HEK293T (cell line): Measurements from ENCODE around the gene MAPRE2.
"Not testable (repeated sequence)": the region's sequence is repeated elsewhere in the genome, so short reads cannot be mapped to it uniquely, and the experiment has no call there.

Experiments
- CTCF ChIA-PET: fragments of 350-600 bp; formaldehyde crosslinking; extraction: SDS; loops from one replicate; lab custom pipeline; 2021; ENCODE audit warnings: antibody characterized with exemption, inconsistent platforms; lab: Yijun Ruan, JAX
- POLR2A ChIA-PET: fragments of 350-600 bp; formaldehyde crosslinking; extraction: SDS; loops from one replicate; lab custom pipeline; 2020; ENCODE audit warnings: antibody characterized with exemption, inconsistent platforms; lab: Yijun Ruan, JAX
- DNase-seq: peaks from one replicate; pipeline ENCODE4 v3.0.0; 2012; ENCODE audit warnings: mixed read lengths; ENCODE audit errors: extremely low spot score
- ARNT ChIP-seq: fragments of 450-650 bp; IDR thresholded peaks from 2 replicates; pipeline ENCODE4 v1.6.1; 2017; ENCODE audit warnings: mild to moderate bottlenecking
- BHLHE40 ChIP-seq: fragments of 450-650 bp; IDR thresholded peaks from 2 replicates; pipeline ENCODE4 v1.6.1; 2016; ENCODE audit warnings: mild to moderate bottlenecking, moderate library complexity, borderline replicate concordance
- CTBP1 ChIP-seq: fragments of 450-650 bp; IDR thresholded peaks from 2 replicates; pipeline ENCODE4 v1.6.1; 2016; ENCODE audit warnings: borderline replicate concordance
- ELF4 ChIP-seq: fragments of 450-650 bp; IDR thresholded peaks from 2 replicates; pipeline ENCODE4 v1.6.1; 2017; ENCODE audit warnings: antibody characterized with exemption
- FOXA1 ChIP-seq: fragments of 450-650 bp; IDR thresholded peaks from 2 replicates; pipeline ENCODE4 v1.6.1; 2016; ENCODE audit warnings: mild to moderate bottlenecking
- FOXK2 ChIP-seq: fragments of 450-650 bp; IDR thresholded peaks from 2 replicates; pipeline ENCODE4 v1.6.1; 2016; ENCODE audit warnings: mild to moderate bottlenecking
- FOXM1 ChIP-seq: fragments of 450-650 bp; IDR thresholded peaks from 2 replicates; pipeline ENCODE4 v1.6.1; 2017; ENCODE audit warnings: mild to moderate bottlenecking, borderline replicate concordance
- HDGF ChIP-seq: fragments of 450-650 bp; IDR thresholded peaks from 2 replicates; pipeline ENCODE4 v1.6.1; 2017; ENCODE audit warnings: antibody characterized with exemption, borderline replicate concordance
- L3MBTL2 ChIP-seq: fragments of 450-650 bp; conservative IDR thresholded peaks from 2 replicates; pipeline ENCODE4 v1.6.1; 2016; ENCODE audit warnings: mild to moderate bottlenecking
- LEF1 ChIP-seq: fragments of 450-650 bp; IDR thresholded peaks from 2 replicates; pipeline ENCODE4 v1.6.1; 2017; ENCODE audit warnings: mild to moderate bottlenecking, borderline replicate concordance
- NFRKB ChIP-seq: fragments of 450-650 bp; IDR thresholded peaks from 2 replicates; pipeline ENCODE4 v1.6.1; 2016; ENCODE audit warnings: mild to moderate bottlenecking, moderate library complexity
- SP1 ChIP-seq: fragments of 450-650 bp; IDR thresholded peaks from 2 replicates; pipeline ENCODE4 v1.6.1; 2017
- SUZ12 ChIP-seq: fragments of 450-650 bp; IDR thresholded peaks from 2 replicates; pipeline ENCODE4 v1.6.1; 2016; ENCODE audit warnings: mild to moderate bottlenecking
- TARDBP ChIP-seq: fragments of 450-650 bp; IDR thresholded peaks from 2 replicates; pipeline ENCODE4 v1.6.1; 2016
- ZNF384 ChIP-seq: fragments of 450-650 bp; IDR thresholded peaks from 2 replicates; pipeline ENCODE4 v1.6.1; 2016
- TF ChIP-seq, protein P1 (sequence below): fragments of 450-650 bp; IDR thresholded peaks from 2 replicates; pipeline ENCODE4 v1.6.1; 2016

Gene MAPRE2

DNA sequence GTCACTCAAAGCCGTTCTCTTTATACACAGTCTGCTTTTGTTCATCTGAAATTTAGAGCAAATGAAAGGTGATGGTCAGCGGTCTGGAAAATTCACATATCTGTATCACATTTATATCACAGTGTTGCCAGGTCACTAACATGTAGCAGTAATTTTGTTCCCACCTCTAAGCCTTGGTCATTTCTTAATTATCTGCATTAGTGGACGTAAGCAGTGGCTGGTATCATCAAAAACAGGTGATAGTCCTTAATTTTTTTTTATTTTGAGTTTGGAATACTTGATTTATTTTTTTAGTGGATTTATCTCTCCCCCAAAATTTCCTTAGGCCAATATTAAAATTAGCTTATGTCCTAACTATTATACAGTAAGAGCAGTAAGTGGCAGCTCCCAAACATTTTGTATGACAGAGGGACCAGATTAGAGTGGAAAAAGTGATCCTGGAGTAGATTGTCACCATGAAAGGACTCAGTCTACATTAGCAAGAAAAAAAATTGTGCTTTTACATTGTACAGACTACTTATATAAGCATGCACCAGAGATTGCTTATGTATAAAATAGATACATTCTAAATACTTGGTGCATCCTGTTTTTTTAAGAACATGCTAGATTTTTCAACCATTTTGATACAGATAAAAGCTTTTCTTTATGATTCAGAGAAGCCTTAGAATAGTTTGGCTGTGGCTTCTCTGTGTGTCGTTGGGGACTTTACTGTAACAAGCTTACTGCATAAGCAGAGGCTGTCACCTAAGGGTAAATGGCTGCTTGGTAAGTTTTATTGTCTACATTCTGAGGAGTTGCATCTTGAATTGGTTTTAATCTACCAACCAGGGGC is 65.0 kb downstream of the MAPRE2 start:
- ChIA-PET CTCF (no interaction called here), POLR2A (no interaction called here)
- TF ChIP-seq ZNF384 (no peak), CTBP1 (no peak), LEF1 (no peak), ELF4 (no peak), ARNT (no peak), FOXA1 (no peak), NFRKB (no peak), TARDBP (no peak), HDGF (no peak), FOXK2 (no peak), SP1 (no peak), L3MBTL2 (no peak), SUZ12 (no peak), FOXM1 (no peak), BHLHE40 (no peak)
- TF ChIP-seq, protein P1, sequence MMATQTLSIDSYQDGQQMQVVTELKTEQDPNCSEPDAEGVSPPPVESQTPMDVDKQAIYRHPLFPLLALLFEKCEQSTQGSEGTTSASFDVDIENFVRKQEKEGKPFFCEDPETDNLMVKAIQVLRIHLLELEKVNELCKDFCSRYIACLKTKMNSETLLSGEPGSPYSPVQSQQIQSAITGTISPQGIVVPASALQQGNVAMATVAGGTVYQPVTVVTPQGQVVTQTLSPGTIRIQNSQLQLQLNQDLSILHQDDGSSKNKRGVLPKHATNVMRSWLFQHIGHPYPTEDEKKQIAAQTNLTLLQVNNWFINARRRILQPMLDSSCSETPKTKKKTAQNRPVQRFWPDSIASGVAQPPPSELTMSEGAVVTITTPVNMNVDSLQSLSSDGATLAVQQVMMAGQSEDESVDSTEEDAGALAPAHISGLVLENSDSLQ = no peak
- no peak for DNase-seq

DNA sequence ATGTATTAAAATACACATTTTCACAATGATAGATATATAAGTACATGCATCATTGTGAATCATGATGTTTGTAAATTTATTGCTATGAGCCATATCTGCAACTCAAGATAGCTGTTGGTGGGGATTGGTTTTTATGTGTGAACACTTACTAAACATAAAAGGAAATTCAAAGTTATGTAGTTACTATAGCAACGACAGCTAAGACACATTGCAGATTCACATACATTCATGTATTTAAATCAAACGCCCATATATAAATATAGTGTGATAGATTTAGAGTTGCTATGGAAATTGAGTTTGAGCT is 65.6 kb downstream of the MAPRE2 start:
- ChIA-PET POLR2A (no interaction called here), CTCF (no interaction called here)
- no peak for DNase-seq
- TF ChIP-seq SP1 (no peak), ELF4 (no peak), LEF1 (no peak), SUZ12 (no peak), FOXA1 (no peak), CTBP1 (no peak), L3MBTL2 (no peak), FOXM1 (no peak), FOXK2 (no peak), ARNT (no peak), NFRKB (no peak), TARDBP (no peak), BHLHE40 (no peak), ZNF384 (no peak), HDGF (no peak)
- TF ChIP-seq, protein P1 = no peak

DNA sequence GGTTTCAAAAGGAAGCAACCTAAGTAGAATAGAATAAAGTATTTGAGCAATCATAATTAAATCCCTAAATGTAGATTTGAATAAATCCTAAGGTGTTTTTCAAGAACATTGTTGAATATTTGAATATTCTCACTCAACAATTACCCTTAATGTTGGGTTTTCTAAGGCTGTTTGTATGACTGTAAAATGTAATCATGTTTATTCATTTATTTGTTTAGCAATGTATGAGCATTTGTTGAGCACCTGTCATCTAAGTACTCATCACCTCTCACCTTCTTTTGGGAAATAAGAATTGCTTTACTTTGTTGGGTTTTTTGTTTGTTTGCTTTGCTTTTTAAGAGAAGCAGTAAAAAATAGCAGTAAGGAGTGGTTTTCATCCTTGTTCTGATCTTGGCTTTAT is 66.0 kb downstream of the MAPRE2 start:
- TF ChIP-seq FOXA1 (no peak), NFRKB (no peak), SUZ12 (no peak), ARNT (no peak), CTBP1 (no peak), ELF4 (no peak), L3MBTL2 (no peak), BHLHE40 (no peak), ZNF384 (no peak), FOXK2 (no peak), HDGF (no peak), SP1 (no peak), TARDBP (no peak), FOXM1 (no peak)
- TF ChIP-seq, protein P1 = no peak
- no peak for DNase-seq
- ChIA-PET POLR2A (no interaction called here), CTCF (no interaction called here)

DNA sequence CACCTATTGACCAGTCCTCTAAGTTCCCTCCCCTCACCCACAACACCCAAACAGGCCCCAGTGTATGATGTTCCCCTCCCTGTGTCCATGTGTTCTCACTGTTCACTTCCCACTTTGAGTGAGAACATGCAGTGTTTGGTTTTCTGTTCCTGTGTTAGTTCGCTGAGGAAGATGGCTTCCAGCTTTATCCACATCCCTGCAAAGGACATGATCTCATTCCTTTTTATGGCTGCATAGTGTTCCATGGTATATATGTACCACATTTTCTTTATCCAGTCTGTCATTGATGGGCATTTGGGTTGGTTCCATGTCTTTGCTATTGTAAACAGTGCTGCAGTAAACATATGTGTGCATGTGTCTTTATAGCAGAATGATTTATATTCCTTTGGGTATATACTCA is 66.9 kb downstream of the MAPRE2 start:
- CTCF ChIA-PET, POLR2A ChIA-PET: not testable (repeated sequence)

DNA sequence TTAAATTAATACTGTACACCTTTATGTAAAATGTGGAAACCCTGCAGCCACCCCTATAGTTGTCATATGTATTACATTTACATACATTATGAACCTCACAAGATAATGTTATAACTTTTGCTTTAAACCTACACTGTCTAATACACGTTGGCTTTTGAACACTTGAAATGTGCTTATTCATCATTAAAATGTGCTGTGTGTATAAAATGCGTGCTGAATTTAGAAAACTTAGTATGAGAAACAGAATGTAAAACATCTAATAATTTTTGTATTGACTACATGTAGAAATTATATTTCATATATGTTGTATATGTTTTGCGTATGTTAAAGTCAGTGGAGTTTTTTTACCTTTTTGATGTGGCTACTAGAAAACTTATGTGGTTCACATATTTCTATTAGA is 68.8 kb downstream of the MAPRE2 start:
- no peak for DNase-seq

More for the DNA sequence above, 66.9 kb downstream of the MAPRE2 start:
- not testable (repeated sequence) for DNase-seq

More for the DNA sequence above, 68.8 kb downstream of the MAPRE2 start:
- ChIA-PET POLR2A (no interaction called here), CTCF (no interaction called here)
- TF ChIP-seq LEF1 (no peak), FOXA1 (no peak), ZNF384 (no peak), NFRKB (no peak), FOXK2 (no peak), ELF4 (no peak), SP1 (no peak), TARDBP (no peak), CTBP1 (no peak), BHLHE40 (no peak), SUZ12 (no peak), FOXM1 (no peak), ARNT (no peak), HDGF (no peak), L3MBTL2 (no peak)
- TF ChIP-seq, protein P1 = no peak
